Mesendoderm (in vitro differentiated cells): ENCODE measurements around the gene SOX21. TPM values are rescaled to one million over a fixed set of nuclear protein-coding genes. Genes with fewer than 3 reads are reported as not detected.
A peak's percentile ranks its signal among the peaks of the same experiment; 100 is the strongest.

Source experiments
- DNase-seq: peaks from one replicate; pipeline ENCODE4 v3.0.0; 2013
- H2AK5ac ChIP-seq: 2 replicates; pipeline ENCODE4 v1.6.1; 2013; ENCODE audit warnings: low read length, inconsistent platforms
- H2BK120ac ChIP-seq: 2 replicates; pipeline ENCODE4 v1.6.1; 2013; ENCODE audit warnings: low read depth, mild to moderate bottlenecking, low read length, moderate library complexity, mixed read lengths
- H2BK15ac ChIP-seq: replicated peaks from 2 replicates; pipeline ENCODE4 v1.6.1; 2013; ENCODE audit warnings: low read depth, mild to moderate bottlenecking, moderate library complexity
- H2BK5ac ChIP-seq: 2 replicates; pipeline ENCODE4 v1.6.1; 2013; ENCODE audit warnings: low read length, inconsistent platforms
- H3K18ac ChIP-seq: 2 replicates; pipeline ENCODE4 v1.6.1; 2013; ENCODE audit warnings: mild to moderate bottlenecking, low read length, mixed read lengths
- H3K23ac ChIP-seq: one replicate; pipeline ENCODE4 v1.6.1; 2013; ENCODE audit warnings: low read length
- H3K27ac ChIP-seq: 2 replicates; pipeline ENCODE4 v1.5.1; 2013; ENCODE audit warnings: low read depth, mild to moderate bottlenecking, inconsistent platforms, low read length, moderate library complexity
- H3K27me3 ChIP-seq: 2 replicates; pipeline ENCODE4 v1.6.1; 2013; ENCODE audit warnings: low read length, control low read depth, mild to moderate bottlenecking, inconsistent platforms; ENCODE audit not compliant: insufficient read depth, poor library complexity
- H3K36me3 ChIP-seq: 2 replicates; pipeline ENCODE4 v1.6.1; 2013; ENCODE audit warnings: low read length, inconsistent platforms; ENCODE audit not compliant: control insufficient read depth, insufficient read depth
- H3K4ac ChIP-seq: one replicate; pipeline ENCODE4 v1.6.1; 2013; ENCODE audit warnings: low read depth, mild to moderate bottlenecking, low read length, moderate library complexity
- H3K4me1 ChIP-seq: 2 replicates; pipeline ENCODE4 v1.6.1; 2013; ENCODE audit warnings: low read depth, low read length, inconsistent platforms; ENCODE audit not compliant: control insufficient read depth
- H3K4me2 ChIP-seq: 2 replicates; pipeline ENCODE4 v1.6.1; 2013; ENCODE audit warnings: low read length
- H3K4me3 ChIP-seq: 2 replicates; pipeline ENCODE4 v1.5.1; 2013; ENCODE audit warnings: mild to moderate bottlenecking, low read length
- H3K56ac ChIP-seq: one replicate; pipeline ENCODE4 v1.6.1; 2013; ENCODE audit warnings: low read length
- H3K79me1 ChIP-seq: 2 replicates; pipeline ENCODE4 v1.6.1; 2013; ENCODE audit warnings: low read length, inconsistent platforms
- H3K79me2 ChIP-seq: 2 replicates; pipeline ENCODE4 v1.6.1; 2013; ENCODE audit warnings: mild to moderate bottlenecking, low read length; ENCODE audit not compliant: control insufficient read depth, insufficient read depth
- H3K9ac ChIP-seq: 2 replicates; pipeline ENCODE4 v1.6.1; 2013; ENCODE audit warnings: low read length, inconsistent platforms
- H4K5ac ChIP-seq: one replicate; pipeline ENCODE4 v1.6.1; 2013; ENCODE audit warnings: low read length
- H4K8ac ChIP-seq: one replicate; pipeline ENCODE4 v1.6.1; 2013; ENCODE audit warnings: low read depth, mild to moderate bottlenecking, control low read depth, low read length, moderate library complexity
- WGBS: extraction: QIAGEN DNeasy Blood & Tissue Kit; methylation state at CpG from one replicate; pipeline ENCODE4 v1.1.7; 2013; ENCODE audit warnings: low lambda C conversion rate, missing lambda C conversion rate; ENCODE audit not compliant: insufficient coverage; ENCODE audit errors: extremely low coverage; 5-methylcytosine and 5-hydroxymethylcytosine counted together
- polyA plus RNA-seq, 2 experiments: library from polyadenylated mRNA; stranded (reverse); fragments of 200-250 nt; gene quantifications; one replicate each; pipeline ENCODE4 v1.2.3, GENCODE V29; 2013

SOX21 gene
- 0.03 TPM for polyA plus RNA-seq (2013, experiment 1 of 2)
- polyA plus RNA-seq (2013, experiment 2 of 2) = 0.03 TPM

- H3K27me3 ChIP-seq = peaks cover 40% of the 10 kb centered on the region
- no CpG with 5 or more reads among the region's 38 CpGs for WGBS
Observed at GRCh38 chr13:94712287-94712811, at the start of gene SOX21. SOX21 (minus strand) TSS chr13:94712545; CDS start chr13:94712049, 496 bp downstream.

GRCh38 chr13:94761407-94761806 lies 49.1 kb upstream of the SOX21 start:
- Histone ChIP-seq H3K4ac (no peak overlapping the region), H3K4me3 (no peak overlapping the region), H3K4me2 (no peak overlapping the region), H2BK5ac (no peak overlapping the region), H3K23ac (no peak overlapping the region), H3K9ac (no peak overlapping the region), H3K36me3 (no peaks in the 10 kb centered on the region), H4K5ac (no peak overlapping the region), H4K8ac (no peak overlapping the region), H3K56ac (no peak overlapping the region), H3K27ac (no peak overlapping the region), H2BK120ac (no peak overlapping the region), H3K4me1 (no peaks in the 10 kb centered on the region), H3K79me1 (no peaks in the 10 kb centered on the region), H2BK15ac (no peak overlapping the region), H2AK5ac (no peak overlapping the region), H3K18ac (no peak overlapping the region), H3K27me3 (no peaks in the 10 kb centered on the region), H3K79me2 (no peaks in the 10 kb centered on the region)
- DNase-seq = peak; percentile 36
- no CpG with 5 or more reads among the region's 2 CpGs for WGBS

More at GRCh38 chr13:94712287-94712811, at the start of gene SOX21:
- DNase-seq = peak; percentile 39
- H2AK5ac ChIP-seq = no peak within 1 kb of the TSS
- no peaks in the 10 kb centered on the region for H3K79me1 ChIP-seq
- no peak within 1 kb of the TSS for H4K8ac ChIP-seq
- no peak within 1 kb of the TSS for H3K18ac ChIP-seq
- no peak within 1 kb of the TSS for H2BK120ac ChIP-seq
- no peak within 1 kb of the TSS for H3K27ac ChIP-seq
- peak within 1 kb of the TSS; percentile 76 for H3K56ac ChIP-seq
- no peak within 1 kb of the TSS for H2BK15ac ChIP-seq
- no peaks in the 10 kb centered on the region for H3K36me3 ChIP-seq
- H4K5ac ChIP-seq = no peak within 1 kb of the TSS
- no peak within 1 kb of the TSS for H3K9ac ChIP-seq
- no peak within 1 kb of the TSS for H2BK5ac ChIP-seq
- peak within 1 kb of the TSS; percentile 62 for H3K4me2 ChIP-seq
- peak within 1 kb of the TSS; percentile 89 for H3K23ac ChIP-seq
- no peak within 1 kb of the TSS for H3K4ac ChIP-seq
- H3K4me1 ChIP-seq = no peaks in the 10 kb centered on the region
- H3K79me2 ChIP-seq = no peaks in the 10 kb centered on the region
- H3K4me3 ChIP-seq = no peak within 1 kb of the TSS

GRCh38 chr13:94759120-94759728 lies 46.9 kb upstream of the SOX21 start:
- no peaks in the 10 kb centered on the region for H3K4me1 ChIP-seq
- H3K27ac ChIP-seq = no peak overlapping the region
- H2BK120ac ChIP-seq = no peak overlapping the region
- no peak overlapping the region for H2BK15ac ChIP-seq
- no peak overlapping the region for H2BK5ac ChIP-seq
- no peaks in the 10 kb centered on the region for H3K79me2 ChIP-seq
- no peak overlapping the region for H3K4me3 ChIP-seq
- DNase-seq = no peak
- H3K56ac ChIP-seq = no peak overlapping the region
- H3K4ac ChIP-seq = no peak overlapping the region
- no peaks in the 10 kb centered on the region for H3K36me3 ChIP-seq
- no peaks in the 10 kb centered on the region for H3K27me3 ChIP-seq
- no peak overlapping the region for H4K8ac ChIP-seq
- H3K79me1 ChIP-seq = no peaks in the 10 kb centered on the region
- no peak overlapping the region for H3K23ac ChIP-seq
- H3K4me2 ChIP-seq = no peak overlapping the region
- H4K5ac ChIP-seq = no peak overlapping the region
- H3K9ac ChIP-seq = no peak overlapping the region
- no CpG with 5 or more reads among the region's 22 CpGs for WGBS
- no peak overlapping the region for H2AK5ac ChIP-seq
- H3K18ac ChIP-seq = no peak overlapping the region

- WGBS = no CpG with 5 or more reads among the region's 5 CpGs
- Histone ChIP-seq H3K36me3 (no peaks in the 10 kb centered on the region), H3K27me3 (no peaks in the 10 kb centered on the region), H3K79me2 (no peaks in the 10 kb centered on the region), H3K4me1 (no peaks in the 10 kb centered on the region), H3K56ac (no peak overlapping the region), H3K4me3 (no peak overlapping the region), H3K9ac (no peak overlapping the region), H3K79me1 (no peaks in the 10 kb centered on the region), H2AK5ac (no peak overlapping the region), H2BK5ac (no peak overlapping the region), H4K5ac (no peak overlapping the region), H3K27ac (no peak overlapping the region), H2BK120ac (no peak overlapping the region), H4K8ac (no peak overlapping the region), H3K4me2 (no peak overlapping the region), H2BK15ac (no peak overlapping the region), H3K18ac (no peak overlapping the region), H3K23ac (no peak overlapping the region), H3K4ac (no peak overlapping the region)
- no peak for DNase-seq
Observed at GRCh38 chr13:94758436-94758960, 46.2 kb upstream of the SOX21 start.

GRCh38 chr13:94753327-94753726 lies 41.0 kb upstream of the SOX21 start:
- Histone ChIP-seq H3K36me3 (no peaks in the 10 kb centered on the region), H4K5ac (no peak overlapping the region), H2BK120ac (no peak overlapping the region), H3K79me2 (no peaks in the 10 kb centered on the region), H2BK5ac (no peak overlapping the region), H2BK15ac (no peak overlapping the region), H3K9ac (no peak overlapping the region), H2AK5ac (no peak overlapping the region), H3K4me2 (no peak overlapping the region), H3K4ac (no peak overlapping the region), H3K4me1 (no peaks in the 10 kb centered on the region), H3K27ac (no peak overlapping the region), H4K8ac (no peak overlapping the region), H3K4me3 (no peak overlapping the region), H3K27me3 (no peaks in the 10 kb centered on the region), H3K23ac (no peak overlapping the region), H3K18ac (no peak overlapping the region), H3K56ac (no peak overlapping the region), H3K79me1 (no peaks in the 10 kb centered on the region)
- no CpG with 5 or more reads among the region's 1 CpG for WGBS
- no peak for DNase-seq
